Renal cortical epithelial cell (primary cell): Measurements from ENCODE around the gene BCAN. TPM values are rescaled to one million over a fixed set of nuclear protein-coding genes. Genes with fewer than 3 reads are reported as not detected.
"Not testable (repeated sequence)": the region's sequence is repeated elsewhere in the genome, so short reads cannot be mapped to it uniquely, and the experiment has no call there.

ENCODE experiments used
- DNase-seq: peaks from one replicate; pipeline ENCODE4 v3.0.0-alpha.2; 2011; ENCODE audit warnings: low read depth
- total RNA-seq: library from RNA; depleted of rRNA; stranded (reverse); fragments of >200 nt; gene quantifications from 2 replicates; pipeline ENCODE4 v1.2.3, GENCODE V29; 2014

The BCAN gene
- total RNA-seq, 1 donor from 2014 or later, result 3.7 TPM

GRCh38 chr1:156615946-156616345 lies 26.0 kb upstream of the BCAN start:
- DNase-seq, result no peak

- no peak for DNase-seq
Observed at GRCh38 chr1:156616463-156616862, 25.5 kb upstream of the BCAN start.

DNA sequence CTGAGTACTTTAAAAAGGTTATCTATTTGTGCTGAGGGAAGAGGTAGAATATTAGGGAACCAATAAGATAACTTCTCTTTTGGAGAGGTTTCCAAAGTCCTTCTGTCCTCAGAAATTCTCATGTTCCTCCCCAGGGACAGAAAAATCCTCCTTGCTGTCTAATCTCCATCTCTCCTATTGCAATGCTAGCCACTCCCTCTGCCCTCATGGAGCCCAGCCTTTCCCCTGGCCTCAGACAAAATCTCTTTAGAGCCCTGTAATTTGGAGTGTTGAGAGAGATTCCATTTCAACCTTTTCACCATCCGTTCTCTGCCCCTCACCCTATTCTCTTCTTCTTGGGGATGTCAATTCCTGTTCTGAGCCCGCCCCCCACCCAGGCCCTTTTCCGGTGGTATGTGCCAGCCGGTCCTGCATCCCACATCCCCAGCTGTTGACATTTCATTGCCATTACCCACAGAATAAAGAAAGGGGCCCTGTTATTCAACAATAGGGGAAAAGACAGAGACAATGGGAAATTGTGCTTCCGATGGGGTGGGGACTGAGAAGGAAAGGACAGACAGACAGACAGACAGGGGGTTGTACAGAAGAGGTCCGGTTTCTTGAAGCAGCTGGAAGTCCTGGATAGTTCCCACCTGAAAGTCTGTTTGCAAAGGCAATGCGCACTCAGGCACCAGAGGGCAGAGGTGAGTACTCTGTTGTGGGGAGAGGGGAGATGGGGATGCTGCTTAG lies 22.9 kb upstream of the BCAN start, which contains the start of gene HAPLN2:
HAPLN2 (plus strand) TSS at position 563 of the 729 bp plus-strand sequence. CDS start 4,076 bp downstream, outside the sequence.
- DNase-seq, result no peak

DNA sequence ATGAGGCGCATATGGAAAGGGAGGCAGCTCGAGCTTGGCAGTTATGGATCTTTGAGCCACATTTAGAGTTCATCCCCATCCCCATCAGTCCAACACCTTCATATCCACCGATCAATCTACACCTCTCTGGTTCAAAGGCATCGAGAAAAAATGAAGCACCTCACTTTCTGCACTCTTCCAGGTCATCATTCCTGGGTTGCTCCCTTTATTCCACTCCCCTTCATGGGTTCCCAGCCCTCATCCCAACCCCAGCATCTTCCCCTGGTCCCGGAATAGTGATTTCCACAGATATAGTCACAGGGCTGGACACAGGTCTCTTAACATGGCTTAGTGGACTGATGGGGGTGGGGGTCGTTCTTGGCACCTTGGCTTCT lies 22.3 kb upstream of the BCAN start:
- no peak for DNase-seq

- DNase-seq, result no peak
Observed at GRCh38 chr1:156622581-156623297, 19.2 kb upstream of the BCAN start.

DNA sequence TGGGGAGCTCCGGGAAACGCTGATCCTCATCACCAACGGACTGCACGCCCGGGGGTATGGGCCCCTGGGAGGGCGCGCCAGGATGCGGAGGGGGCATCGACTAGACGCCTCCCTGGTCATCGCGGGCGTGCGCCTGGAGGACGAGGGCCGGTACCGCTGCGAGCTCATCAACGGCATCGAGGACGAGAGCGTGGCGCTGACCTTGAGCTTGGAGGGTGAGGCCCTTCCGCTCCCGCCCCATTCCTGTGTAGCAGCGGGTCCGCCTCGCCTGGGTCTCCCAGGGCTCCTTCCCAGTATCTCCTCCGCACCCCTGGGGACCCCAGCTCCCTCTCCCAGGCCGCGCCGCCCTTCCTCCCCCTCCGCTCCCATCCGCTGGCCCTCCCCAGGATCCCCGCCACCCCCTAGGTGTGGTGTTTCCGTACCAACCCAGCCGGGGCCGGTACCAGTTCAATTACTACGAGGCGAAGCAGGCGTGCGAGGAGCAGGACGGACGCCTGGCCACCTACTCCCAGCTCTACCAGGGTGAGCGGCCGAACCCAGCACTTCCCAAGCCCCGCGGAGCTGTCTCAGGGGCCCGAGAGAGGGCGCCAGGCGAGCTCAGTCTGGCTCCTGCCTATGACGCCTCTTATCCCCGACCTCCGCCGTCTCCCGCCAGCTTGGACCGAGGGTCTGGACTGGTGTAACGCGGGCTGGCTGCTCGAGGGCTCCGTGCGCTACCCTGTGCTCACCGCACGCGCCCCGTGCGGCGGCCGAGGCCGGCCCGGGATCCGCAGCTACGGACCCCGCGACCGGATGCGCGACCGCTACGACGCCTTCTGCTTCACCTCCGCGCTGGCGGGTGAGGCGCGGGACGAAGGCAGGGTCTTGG lies 17.7 kb upstream of the BCAN start:
- DNase-seq, result no peak

DNA sequence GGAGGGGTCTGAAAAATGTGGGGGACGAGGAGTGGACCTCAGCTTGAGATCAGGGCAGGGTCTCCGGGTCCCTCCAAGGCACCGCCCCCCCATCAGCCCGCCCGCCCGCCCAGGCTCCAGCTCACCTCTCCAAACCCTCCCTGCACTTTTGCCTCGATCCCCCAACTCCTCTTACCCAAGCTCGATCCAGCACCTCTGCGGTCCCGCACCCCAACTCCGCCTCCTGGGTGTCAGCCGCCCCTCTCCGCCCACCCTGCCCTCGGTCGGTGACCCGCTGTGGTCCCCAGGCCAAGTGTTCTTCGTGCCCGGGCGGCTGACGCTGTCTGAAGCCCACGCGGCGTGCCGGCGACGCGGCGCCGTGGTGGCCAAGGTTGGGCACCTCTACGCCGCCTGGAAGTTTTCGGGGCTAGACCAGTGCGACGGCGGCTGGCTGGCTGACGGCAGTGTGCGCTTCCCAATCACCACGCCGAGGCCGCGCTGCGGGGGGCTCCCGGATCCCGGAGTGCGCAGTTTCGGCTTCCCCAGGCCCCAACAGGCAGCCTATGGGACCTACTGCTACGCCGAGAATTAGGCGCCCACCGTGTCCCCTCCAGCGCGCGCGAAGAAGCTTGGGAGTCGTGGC lies 17.0 kb upstream of the BCAN start:
- no peak for DNase-seq

GRCh38 chr1:156625436-156626078 lies 16.4 kb upstream of the BCAN start:
- DNase-seq, result no peak

DNA sequence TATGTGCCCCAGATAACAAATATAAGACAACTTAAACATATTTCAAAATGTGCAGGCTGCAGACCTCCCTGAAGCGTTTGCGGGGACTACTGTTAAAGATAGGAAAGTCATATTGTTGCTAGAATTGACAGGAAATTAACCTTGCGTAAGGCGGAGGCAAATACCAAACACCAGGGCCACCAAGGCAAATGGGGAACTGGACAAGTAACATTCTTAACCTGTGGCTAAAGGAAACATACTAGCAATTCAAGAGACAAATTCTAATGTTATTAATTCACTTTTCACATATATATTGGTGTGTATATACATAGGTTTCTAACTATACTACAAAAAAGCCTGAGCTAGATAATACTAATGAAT lies 15.9 kb upstream of the BCAN start:
- no peak for DNase-seq

- peak; percentile 59 for DNase-seq
Observed at GRCh38 chr1:156627313-156627880, 14.5 kb upstream of the BCAN start.

DNA sequence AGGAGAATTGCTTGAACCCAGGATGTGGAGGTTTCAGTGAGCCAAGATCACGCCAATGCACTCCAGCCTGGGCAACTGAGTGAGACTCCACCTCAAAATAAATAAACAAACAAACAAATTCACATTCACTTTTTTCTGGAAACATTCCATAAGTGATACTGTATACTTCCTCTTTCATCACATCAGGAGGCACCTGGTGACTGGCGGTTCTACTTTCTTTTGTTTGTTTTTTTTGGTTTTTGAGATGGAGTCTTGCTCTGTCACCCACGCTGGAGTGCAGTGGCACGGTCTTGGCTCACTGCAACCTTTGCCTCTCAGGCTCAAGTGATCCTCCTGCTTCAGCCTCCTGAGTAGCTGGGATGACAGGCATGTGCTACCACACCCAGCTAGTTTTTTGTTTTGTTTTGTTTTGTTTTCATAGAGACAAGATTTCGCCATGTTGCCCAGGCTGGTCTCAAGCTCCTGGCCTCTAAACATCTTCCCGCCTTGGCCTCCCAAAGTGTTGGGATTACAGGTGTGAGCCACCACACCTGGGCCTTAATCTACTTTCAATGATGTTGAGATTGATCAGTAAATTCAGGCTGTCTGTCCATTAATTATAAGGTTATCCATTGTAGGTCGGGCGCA lies 12.0 kb upstream of the BCAN start:
- DNase-seq, result no peak

GRCh38 chr1:156631152-156631551 lies 10.8 kb upstream of the BCAN start:
- not testable (repeated sequence) for DNase-seq

DNA sequence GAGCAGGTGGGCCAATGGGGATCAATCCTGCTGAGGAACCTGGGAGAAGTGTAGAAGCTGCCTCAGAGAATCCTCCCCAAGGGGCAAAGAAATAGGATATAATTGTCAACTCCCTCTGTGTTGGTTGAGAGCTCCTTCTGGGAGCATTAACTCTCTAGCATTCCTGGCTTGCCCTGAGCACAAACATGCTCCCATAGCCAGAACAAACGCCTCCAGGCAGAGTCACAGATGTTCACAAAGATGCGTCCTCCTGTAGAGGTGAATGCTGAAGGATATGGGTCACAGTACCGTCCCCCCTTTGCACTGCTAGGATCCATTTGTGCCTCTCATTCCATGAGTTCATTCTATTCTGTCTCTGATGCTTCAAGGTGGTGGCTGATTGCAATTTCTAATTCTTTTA lies 9.6 kb upstream of the BCAN start:
- DNase-seq, result no peak

DNA sequence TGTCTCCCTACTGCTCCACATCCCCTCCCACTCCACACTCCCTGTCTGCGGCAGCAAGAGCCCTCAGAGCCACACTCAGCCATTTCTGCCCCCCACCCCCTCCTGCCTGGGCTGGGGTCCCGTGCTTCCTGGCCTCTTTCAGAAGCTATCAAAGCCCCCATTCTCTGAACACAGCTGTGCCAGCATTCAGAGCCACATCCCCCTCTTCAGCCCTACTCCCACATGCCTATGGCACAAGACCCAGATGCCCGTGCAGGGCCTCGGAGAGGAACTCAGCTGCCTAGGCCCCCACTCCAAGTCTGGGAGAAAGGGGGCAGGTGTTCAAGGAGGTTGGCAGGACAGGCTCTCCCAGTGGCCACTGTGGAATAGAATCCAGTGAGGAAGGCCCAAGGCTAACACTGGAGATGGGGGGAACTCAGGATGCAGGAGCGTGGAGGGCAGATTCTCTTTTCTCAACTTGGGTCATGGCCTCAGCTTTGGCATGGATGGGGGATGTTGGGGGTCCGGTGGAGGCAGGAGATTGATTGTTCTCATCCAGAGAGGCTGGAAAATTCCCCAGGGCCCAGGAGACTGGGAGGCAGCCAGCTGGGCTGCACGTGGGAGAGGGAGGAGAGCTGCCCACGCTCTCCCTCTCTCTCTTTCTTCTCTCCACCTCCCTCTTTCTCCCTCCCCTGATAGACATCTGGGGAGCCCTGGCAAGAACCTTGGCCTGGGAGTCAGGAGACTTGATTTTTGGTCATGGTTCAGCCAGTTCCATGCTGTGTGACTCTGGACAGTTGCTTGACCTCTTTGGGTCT lies 3.5 kb upstream of the BCAN start:
- DNase-seq, result no peak

- DNase-seq, result peak; percentile 64
Observed at GRCh38 chr1:156639601-156640101, 2.3 kb upstream of the BCAN start.

- no peak for DNase-seq
Observed at GRCh38 chr1:156640842-156641706, 843 bp upstream of the BCAN start.

DNA sequence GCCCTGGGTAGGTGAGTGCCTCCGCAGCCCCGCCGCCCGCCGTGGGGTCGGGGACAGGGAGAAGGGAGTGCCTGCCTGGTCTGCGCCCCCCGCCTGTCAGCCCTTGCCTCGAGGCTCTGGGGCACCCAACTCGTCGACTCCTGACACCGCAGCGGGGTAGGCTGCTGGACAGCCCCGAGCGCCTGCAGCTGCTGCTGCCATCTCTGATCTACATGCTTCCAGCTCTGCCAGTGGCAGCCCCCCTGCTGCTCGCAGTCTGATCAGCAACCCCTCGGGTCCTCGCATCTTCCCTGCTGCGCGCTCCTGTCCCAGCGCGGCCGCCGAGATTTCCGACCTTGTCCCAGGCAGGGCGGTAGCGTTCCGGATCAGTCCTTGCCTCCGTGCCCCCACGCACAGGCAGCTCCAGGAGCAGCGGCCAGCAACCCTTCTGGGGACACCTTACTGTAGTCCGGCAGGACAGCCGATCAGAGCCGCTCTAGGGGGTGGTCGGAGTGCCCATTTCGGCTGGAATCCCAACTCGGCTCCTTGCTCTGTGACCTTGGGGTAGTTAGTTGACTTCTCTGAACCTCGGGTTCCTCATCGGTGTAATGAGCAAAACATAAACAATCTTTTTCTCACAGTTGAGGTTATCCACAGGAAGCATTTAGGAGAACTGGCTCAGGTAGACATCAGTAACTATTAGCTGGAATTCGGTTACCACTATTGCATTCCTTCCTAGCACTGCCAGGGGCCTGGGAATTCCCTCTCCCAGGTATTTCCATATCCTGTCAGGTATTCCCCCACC lies 540 bp downstream of the BCAN start:
- DNase-seq, result no peak
